COLO668 (cell line): Measurements from ENCODE around the gene SMYD3.
A peak's percentile ranks its signal among the peaks of the same experiment; 100 is the strongest.
"Not testable (repeated sequence)": the region's sequence is repeated elsewhere in the genome, so short reads cannot be mapped to it uniquely, and the experiment has no call there.

Experiments
- DNase-seq: peaks from one replicate; lab custom pipeline; 2025; ENCODE audit not compliant: unreplicated experiment; lab: John Stamatoyannopoulos, UW

SMYD3 gene

DNA sequence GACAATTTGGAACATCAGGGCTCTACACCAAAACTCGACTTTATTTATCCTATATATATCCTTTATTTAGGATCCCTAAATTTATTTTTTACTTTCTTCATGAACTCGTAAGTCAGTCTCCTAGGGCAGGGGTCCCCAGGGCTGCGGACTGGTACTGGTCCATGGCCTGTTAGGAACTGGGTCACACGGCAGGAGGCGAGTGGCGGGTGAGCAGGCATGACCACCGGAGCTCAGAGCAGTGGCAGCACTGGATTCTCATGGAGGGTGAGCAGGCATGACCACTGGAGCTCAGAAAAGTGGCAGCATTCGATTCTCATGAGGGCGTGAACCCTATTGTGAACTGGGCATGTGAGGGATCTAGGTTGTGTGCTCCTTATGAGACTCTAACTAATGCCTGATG is 427.0 kb downstream of the SMYD3 start:
- DNase-seq: no peak

DNA sequence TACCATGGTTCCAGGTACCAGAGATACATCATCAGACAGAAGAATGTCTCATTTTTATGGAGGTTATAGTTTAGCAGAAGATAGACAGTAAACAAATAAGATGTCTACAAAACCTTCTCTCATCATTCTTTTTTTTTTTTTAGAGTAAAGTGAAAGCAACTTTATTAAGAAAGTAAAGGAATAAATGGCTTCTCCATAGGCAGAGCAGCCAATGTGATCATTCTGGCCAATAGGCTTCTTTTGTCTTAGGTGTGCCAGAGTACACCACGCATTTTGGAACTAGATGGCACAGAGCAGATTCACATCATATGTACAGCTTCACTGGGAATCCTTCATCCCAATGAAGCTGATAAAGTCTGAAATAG is 428.2 kb downstream of the SMYD3 start:
- DNase-seq: no peak

DNA sequence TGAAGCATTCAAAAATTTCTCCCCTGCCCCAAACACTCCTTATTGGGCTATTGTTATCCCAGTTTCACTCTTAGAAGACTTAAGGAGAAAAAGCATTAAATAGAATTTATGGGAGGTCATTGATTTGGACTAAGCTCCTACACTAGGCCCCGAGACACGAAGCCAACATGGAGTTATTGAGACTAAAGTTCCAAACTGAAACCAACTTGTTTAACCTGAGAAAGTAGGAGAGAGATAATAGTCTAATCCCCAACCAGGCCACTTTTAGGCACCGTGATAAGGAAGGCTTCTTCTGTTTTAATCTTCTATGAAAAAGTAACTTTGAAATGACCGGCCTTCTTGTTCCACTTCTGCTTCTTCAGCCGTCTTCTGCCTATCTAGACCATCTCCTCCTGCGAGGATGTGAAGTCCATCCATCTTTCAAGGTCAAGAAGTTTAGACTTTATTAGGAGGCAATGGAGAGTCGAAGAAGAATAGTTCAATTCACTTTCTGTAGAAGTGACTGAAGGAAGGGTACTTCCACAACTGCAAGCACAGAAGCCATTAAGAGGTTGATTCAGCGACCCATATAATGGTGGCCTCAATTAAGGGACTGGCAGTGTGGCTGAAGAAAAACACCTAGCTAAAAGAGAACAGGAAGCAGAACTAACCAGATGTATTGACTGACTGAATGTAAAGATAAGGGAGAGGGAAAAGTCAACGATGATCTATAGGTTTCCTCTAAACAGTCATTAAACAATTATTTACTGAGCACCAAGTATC is 428.8 kb downstream of the SMYD3 start:
- no peak for DNase-seq

DNA sequence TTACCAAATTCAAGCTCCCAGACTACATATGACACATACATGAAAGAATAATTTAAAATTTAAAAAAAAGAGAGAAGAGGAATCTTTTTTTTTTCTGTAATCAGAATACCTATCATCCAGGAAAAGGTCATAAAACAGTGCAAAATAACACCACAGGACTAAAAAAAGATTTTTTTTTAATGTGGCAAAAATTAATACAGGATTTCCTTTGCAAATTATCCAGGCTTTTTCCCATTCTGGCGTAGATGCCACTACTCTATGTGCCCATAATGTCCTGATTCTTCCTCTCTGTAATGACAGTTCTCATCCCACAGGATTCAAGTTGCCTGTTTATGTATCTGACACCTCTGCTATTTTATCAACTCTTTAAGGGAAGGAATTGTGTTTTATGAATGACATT is 429.6 kb downstream of the SMYD3 start:
- no peak for DNase-seq

DNA sequence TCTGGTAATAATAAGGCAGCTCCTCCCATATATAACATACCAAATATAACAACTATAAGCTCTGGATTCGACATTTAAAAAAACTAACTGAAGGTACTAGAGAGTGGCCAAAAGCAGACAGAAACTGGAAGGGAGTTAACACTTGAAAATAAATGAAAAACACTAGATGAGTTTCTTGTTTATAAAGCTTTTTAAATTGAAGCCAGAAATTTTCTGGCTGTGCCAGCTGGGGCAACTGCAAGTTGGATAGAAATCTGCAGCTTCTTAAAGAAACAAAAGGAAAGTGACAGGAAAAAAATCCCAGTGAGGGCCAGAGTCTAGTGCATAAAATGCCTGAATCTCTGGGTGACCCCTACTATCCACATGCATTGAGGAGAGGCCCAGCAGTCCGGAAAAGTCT is 432.7 kb downstream of the SMYD3 start:
- DNase-seq: no peak

DNA sequence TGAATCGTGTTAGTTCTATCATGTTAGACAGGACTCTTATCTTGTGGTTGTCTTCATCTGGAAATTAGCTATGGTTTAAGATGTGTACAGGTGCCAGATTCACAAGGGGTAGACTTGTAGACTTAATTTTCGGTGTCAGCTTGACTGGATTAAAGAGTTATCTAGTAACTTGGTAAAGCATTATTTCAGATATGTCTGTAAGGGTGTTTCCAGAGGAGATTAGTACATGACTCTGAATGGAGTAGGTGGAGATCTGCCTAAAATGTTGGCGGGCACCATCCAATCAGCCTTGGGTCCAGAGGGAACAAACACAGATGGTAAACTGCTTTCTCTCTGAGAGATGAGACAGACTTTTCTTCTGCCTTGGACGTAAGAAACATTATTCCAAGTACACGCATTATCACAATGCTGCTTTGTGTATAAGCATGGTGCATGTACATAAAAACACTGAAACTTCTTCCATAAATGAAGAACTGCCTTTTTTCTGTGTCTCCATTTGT is 434.6 kb downstream of the SMYD3 start:
- DNase-seq: no peak

DNA sequence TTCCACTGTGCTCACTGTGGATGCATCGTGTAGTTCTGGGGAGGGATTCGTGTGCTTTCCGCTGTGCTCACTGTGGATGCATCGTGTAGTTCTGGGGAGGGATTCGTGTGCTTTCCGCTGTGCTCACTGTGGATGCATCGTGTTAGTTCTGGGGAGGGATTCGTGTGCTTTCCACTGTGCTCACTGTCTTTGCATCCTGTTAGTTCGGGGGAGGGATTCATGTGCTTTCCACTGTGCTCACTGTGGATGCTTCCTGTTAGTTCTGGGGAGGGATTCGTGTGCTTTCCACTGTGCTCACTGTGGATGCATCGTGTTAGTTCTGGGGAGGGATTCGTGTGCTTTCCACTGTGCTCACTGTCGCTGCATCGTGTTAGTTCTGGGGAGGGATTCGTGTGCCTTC is 435.1 kb downstream of the SMYD3 start:
- DNase-seq: peak; percentile 42

DNA sequence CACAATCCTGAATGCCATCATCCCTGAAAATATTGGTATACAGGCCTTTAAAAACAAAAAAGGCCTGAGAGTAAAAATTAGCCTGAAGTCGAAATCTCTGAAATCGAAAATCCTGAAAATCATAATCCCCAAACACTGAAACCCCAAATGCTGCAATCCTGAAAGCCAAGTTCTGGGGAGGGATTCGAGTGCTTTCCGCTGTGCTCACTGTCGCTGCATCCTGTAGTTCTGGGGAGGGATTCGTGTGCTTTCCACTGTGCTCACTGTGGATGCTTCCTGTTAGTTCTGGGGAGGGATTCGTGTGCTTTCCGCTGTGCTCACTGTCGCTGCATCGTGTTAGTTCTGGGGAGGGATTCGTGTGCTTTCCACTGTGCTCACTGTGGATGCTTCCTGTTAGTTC is 435.5 kb downstream of the SMYD3 start:
- DNase-seq: not testable (repeated sequence)

DNA sequence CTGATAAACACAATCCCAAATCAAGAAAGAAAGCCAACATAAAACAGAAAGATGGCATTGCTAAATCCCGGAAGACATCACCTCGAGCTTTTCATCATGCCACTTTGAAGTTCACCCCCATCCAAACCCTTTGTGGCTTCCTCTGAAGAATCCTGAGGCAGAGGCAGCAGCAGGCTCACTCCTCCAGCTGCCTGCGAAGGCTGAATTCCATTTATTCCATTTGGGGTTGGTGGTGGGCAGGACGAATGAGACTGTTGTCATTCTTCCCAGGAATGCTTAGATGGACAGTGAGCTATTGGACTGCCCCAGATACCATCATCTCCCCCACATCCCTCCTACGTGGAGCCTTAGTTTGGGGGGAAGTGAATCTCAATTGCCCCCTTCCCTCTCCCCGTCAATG is 437.5 kb downstream of the SMYD3 start:
- no peak for DNase-seq

DNA sequence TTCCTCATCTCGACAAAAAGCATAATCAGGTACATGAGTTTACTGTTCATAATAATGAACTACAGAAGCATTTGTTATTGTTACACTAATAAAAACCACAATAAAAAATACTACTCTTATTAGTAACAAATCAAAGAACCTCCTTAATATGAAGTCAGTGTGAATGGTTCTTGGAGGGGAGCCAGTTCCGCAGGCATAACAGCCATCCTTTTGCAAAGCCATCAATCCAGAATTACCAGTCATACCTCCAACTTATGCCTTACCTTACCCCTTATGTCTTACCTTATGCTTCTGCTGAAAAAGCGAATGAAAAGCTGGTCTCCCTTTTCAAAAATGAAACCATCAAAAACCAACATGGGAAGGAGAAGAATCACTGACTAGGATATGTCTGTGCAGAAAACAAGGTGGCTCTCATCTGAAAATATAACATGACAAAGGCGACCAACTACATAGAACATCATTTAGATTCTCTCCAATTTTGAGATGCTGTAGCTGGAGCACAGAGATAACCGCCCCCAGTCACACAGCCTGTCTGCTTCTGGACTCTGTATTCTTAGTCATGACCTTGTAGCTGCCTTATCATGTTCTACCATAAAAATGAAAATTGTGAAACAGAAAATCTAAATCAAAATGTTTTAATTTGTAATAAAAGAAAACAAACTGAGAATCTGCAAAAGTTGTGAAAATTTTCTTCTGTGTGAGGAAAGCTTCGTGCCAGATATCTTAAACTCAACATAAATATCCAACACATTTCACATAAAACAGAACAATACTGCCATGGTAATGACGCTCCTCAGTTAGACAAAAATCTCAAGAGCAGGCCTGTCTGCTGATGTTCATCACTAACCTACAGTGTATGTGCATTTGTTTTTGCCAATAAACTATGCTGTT is 438.2 kb downstream of the SMYD3 start:
- DNase-seq: no peak

DNA sequence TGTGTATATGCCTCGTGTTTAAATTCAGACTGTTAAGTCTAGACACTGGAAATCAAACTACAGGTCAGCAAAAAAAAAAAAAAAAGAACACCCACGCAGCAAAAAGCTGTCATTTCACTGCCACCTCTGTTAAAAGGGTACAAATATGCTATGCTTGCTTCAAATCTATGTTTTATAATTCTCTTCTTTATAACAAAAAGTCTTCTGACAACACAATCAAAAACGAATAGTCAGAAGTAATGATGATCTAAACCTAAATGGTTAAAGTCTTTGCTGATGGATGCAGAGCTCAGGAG is 438.9 kb downstream of the SMYD3 start:
- DNase-seq: no peak

DNA sequence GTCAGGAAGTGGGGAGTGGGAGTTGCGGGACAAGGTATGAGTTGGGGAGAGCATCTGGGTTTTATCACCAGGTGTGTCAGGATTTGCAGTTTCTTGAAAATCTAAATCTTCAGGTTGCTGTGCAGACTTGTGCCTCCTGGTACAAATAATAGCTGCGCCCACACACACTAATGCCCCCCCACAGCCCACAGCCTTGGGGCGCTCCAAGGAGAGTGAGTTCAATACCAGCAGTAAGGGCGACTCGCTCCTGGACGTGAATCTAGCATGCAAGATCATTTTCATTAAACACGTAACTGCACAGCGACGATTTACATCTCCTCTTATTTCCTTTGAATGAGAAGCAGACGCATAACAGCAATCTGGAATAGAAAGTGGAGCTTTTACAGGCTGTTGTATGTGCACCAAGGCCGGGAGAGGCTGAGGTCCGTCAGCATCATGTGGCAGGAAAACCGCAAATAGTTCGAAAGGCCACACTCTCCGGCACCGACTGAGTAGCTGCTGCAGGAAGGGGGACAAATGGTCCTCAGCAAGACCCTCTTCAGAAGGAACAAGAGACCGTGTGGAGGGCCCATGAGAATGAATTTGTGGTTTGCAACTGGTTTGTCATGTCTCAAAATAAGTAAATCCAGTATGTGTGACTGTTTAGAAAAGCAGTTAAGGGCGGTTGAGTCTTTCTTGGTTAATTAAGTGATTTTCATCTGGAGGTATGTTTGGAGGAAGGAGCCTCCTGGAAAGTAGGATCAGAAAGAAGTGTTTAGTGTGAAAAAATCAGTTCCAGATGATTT is 439.5 kb downstream of the SMYD3 start:
- no peak for DNase-seq

DNA sequence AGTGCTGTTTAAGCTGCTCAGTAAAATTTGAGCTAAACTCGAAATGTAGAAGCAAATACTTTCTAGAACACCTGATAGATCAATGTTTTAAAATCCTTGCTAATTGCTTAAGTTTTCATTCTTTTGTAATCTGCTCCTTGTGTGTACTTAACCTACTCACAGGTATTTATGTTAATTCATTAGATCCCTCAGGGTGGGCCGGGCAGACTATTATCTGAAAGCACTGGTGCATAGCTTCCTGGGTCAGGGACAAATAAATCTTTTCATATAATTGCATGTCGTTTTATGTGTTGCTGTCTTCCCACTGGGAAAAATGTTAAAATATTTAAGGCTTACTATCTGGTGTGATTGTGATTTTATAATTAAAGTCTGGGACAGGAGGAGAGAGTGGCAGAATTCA is 440.5 kb downstream of the SMYD3 start:
- DNase-seq: no peak

DNA sequence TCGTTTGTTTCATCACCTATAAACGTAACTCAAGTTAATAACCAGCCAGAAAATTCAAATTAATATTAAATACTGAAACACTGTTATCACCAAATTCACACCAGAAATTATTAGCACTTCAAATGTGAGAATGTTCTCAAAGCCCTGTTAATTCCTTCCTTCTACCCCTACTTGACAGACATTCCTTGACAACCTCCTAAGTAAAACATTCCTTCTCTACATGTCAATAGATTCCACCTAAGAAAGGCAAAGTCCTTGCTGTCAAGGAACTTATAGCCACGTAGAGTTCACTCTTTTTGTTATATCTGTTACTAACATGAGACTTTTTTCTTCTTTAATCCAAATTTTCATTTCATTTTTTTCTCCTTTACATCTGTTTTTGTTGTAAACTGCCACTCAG is 441.5 kb downstream of the SMYD3 start:
- no peak for DNase-seq

DNA sequence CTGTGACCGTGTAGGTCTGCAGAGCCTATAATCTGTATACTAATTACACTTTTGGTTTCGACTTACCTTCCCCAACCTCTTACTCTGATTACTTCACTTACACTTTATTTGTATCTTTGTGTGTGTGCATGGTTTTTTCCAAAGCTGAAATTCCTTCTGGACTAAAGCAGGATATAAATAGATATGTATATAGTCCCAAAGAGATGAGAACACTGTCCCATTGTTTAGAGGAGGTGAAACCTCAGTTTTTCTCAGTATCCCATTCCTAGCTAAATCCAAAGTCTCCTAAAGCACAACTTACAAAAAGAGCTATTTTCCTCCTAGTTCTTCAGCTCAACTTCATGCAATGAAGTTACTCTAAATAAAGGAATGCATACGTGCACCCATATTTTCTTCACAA is 442.2 kb downstream of the SMYD3 start:
- DNase-seq: no peak

DNA sequence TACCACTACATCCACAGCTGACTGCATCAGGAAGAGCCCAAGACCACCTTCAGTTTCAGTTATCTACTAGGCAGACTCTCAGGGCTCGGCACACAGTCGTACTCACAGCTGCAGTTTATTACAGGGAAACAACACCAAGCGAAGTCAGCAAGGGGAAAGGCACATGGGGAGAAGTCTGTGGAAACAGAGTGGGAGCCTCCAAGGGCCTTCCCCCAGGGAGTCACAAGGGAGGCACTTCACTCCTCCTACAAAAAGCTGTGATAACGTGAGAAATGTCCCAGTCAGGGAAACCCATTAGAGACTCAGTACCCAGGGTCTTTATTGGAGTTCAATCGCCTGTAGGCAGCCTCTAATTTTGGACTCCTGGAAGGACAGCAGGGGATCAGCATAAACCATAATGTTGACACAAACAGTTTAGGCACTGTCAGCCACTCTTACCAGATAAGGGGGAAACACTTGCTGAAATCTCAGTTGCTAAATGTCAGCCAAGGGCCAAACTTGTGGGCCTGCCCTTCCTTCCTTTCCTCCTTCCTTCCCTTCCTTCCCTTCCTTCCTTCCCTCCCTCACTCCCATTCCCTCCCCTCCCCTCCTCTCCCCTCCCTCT is 444.0 kb downstream of the SMYD3 start:
- no peak for DNase-seq

DNA sequence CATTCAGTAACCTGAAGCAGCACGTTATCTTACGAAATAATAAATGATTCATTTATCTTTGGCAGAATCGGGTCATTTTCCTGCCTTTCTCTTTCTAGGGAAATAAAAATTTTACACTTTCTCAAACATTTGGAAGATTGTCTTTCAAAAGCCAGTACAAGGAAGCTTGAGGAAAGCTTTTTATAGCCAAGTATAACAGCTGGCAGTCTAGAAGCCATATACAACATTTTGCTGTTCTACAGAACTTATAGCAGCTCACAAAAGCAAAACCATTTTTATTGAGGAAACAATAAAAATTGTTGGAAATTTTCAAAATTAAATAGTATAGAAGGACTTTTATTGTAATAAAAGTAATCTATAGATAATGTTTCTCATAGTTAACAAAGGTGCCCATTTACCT is 448.6 kb downstream of the SMYD3 start:
- no peak for DNase-seq

DNA sequence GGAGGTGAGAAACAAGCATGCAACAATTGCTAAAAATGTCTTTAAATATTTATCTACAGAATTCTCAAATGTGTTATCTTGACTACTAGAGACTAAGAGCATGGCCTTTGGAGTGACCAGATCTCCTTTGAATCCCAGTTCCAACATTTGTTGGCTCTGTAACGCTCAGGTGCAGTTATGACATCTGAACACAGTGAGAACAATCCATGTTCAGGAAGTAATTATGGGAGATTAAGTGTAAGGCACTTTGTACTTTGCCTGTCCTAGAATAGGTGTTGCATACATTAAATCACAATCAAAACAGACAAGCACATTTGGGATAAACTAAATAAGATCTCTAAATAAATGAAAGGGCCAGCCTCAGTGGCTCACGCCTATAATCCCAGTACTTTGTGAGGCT is 454.5 kb downstream of the SMYD3 start:
- no peak for DNase-seq

DNA sequence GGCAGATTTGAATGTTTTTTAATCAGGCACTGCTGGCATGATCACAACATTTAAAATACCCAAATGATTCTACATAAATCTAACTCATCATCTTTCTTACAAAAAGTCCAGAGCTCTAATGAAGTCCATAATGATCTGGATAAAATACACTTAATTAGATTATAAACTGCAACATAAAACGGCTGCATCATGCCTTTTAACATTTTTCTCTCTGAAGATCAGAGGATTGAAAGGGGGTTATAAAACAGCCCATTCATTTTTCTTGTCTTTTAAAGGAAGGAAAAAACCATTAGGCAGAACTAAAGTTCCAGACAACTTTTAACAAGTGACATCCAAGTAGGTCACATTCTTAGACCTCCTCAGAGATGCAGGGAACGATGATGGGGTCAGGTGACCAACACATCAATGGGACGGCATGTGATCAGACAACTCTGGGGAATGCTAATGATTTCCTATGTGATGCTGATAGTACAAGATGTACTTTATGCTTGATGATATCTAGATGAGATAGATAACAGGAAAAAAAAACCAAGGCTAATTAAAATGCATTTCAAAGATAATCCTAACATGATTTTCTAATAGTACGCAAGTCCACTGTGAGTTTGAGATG is 455.1 kb downstream of the SMYD3 start:
- no peak for DNase-seq

DNA sequence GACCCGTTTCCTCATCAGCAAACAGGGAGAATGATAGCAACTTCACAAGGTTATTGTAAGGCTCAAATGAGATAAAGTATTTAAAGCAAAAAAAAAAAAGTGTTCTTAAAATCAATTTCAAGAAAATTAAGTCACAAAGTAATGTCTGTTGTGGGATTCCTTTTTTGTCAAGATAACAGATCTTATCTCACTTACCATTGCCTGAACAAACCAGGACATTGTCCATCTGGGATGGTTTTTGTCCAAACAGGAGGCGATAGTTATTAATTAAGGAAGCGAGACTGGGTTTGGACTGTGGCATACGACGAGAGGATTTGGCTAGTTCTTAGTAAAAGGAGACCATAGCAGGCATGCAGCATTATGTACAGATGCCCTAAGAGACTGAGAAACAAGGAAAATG is 458.4 kb downstream of the SMYD3 start:
- DNase-seq: no peak

DNA sequence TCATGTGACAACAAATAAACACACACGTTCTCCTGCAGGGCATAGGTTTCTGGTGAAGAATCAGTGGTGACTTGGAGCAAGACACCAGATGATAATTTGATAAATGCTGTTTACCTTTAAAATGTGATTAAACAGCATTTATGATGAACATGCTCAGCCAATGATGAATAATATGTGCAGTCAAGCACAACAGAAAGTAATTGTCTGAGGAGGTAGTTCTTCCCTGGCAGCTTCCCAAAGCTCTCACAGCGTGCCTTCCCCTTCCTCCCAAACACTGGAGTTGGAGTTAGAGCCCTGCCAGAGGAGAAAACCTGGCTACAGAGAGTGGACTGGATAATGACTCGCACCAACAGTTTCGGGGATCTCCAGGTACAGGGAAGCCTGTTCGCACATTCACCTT is 463.5 kb downstream of the SMYD3 start:
- DNase-seq: no peak
